Myocyte (in vitro differentiated cells): ENCODE measurements around the gene GAL. TPM values are rescaled to one million over a fixed set of nuclear protein-coding genes. Genes with fewer than 3 reads are reported as not detected.

Experiments
- DNase-seq: peaks from one replicate; pipeline ENCODE4 v3.0.0-alpha.2; 2012; ENCODE audit warnings: low read depth
- total RNA-seq: library from RNA; depleted of rRNA; stranded (reverse); fragments of >200 nt; gene quantifications from 2 replicates; pipeline ENCODE4 v1.2.3, GENCODE V29; 2014

Gene GAL
- total RNA-seq, 1 donor from 2014 or later, result not detected

DNA sequence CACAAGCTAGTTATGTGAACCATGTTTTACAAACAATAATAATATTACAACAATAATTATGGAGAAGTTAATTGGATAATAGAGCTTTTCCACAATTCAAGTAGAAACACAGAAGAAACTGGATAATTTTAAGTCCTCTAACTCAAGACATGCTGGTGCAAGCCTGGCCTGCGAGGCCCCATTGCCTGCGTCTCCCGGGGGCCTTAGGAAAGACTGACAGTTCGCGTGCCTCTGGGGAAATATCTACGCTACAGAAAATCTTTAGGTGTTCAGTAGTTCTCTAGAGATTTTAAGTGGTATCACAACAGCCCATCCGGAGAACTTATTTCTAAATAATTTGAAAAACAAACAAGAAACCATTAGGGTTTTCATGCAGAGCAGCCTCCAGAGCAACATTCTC lies 23.2 kb downstream of the GAL start:
- DNase-seq, result no peak

- no peak for DNase-seq
Measured at GRCh38 chr11:68709062-68709461, 24.7 kb downstream of the GAL start.

DNA sequence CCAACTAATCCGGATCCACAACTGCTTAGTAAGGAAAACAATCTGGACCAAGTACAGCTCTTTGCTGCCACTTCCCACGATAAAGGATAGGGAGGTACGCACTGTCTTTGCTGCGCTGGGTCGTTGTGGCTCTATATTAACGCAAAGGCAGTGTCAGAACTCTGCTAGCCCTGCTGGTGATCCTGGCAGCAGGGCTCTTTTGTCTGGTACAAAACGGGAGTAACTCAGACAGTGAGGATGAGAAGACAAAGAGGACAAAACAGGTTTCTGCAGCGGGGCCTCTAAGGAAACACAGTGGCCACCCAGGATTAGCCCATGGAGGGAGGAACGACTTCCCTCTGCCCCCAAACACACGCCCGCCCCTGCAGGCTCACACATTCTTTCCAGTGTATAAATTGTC lies 26.1 kb downstream of the GAL start:
- no peak for DNase-seq

DNA sequence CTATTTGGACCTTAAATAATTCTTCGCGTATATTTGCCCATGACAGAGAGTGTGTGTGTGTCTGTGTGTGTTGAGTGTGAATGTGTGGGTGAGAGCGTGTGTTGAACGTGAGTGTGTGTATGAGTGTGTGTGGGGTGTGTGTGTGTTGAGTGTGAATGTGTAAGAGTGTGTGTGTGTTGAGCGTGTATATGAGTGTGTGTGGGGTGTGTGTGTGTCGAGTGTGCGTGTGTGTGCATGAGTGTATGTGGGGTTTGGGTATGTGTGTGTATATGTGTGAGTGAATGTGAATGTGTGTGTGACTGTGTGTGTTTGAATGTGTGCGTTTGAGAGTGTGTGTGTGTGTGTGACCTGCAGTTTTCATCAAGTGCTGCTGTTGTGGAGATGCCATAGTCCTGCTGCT lies 26.8 kb downstream of the GAL start:
- no peak for DNase-seq

DNA sequence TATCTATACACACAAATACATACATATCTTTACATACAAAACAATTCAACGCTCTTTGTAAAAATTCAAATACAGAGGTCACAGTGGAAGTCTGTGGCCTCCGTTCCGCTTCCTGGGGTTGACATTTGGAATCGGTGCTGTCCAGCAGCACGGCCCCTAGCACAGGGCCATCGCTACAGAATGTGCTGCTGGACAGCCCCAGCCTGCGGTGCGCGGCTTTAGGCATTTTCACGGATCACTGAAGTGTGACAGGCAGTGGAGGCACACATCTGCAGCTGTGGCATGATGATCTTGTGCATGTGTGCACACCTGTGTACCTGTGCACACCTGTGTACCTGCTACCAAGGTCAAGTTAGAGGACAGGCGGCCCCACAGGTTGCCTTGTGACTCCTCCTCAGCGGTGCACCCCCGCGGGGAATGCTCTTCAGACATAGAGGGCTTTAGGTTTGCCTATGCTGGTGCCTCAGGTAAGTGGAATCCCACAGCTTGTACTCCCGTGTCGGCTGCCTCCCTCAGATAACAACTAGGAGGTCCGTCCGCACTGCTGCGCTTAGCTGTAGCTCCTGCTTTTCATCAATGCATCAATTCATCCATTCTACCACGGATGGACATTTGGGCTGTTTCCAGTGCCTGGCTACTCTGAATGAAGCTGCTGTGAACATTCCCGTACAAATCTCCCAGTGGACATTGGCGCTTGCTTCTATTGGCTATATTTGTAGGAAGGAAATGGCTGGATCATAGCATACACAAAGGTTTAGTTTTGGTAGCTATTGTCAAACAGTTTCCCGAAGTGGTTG lies 29.9 kb downstream of the GAL start:
- peak; percentile 6 for DNase-seq

GRCh38 chr11:68715456-68716122 lies 31.2 kb downstream of the GAL start:
- no peak for DNase-seq

- DNase-seq, result no peak
Measured at GRCh38 chr11:68721075-68721474, 36.7 kb downstream of the GAL start.

- no peak for DNase-seq
Measured at GRCh38 chr11:68722143-68722542, 37.8 kb downstream of the GAL start.

- no peak for DNase-seq
Measured at GRCh38 chr11:68724293-68724692, 39.9 kb downstream of the GAL start.

GRCh38 chr11:68727783-68728182 lies 43.4 kb downstream of the GAL start:
- no peak for DNase-seq

DNA sequence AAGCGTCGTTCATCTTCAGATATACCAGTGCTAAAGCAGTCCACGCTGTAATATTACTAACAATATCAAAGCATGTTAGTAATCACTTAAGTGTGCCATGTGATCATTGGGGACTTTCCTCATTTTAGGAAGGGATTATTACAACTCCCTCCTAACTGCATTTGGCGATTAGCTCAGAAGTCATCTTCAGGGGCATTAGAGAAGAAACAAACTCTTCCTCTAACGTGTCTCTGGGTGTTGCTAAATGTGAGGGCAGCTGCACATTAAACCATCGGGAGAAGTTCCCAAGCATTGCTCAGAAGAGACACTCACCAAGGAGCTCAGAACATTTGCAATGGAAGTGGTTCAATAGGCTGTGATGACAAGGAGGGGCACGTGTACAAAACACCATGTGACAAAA lies 49.8 kb downstream of the GAL start:
- no peak for DNase-seq

DNA sequence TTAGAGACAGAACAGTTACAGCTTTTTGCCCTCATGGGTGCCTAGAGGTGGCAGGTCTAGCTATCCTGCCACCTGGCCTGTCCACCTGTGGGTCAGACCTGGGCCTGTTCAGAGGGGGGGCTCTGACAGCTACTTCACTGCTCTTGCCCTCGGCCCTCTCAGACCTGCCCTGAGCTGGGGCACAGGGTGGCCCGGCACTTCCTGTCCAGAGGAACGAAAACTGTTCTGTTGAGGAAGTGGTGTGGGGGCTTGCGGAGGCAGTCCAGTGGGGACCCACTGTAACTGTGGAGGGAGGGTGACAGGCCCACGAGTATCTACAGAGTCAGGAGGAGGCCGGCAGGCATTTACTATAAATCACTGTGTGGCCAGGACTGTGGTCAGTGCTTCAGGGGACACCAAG lies 50.8 kb downstream of the GAL start:
- DNase-seq, result no peak

- no peak for DNase-seq
Measured at GRCh38 chr11:68735646-68736045, 51.3 kb downstream of the GAL start.

Other genes with a start within 250 kb of the GAL start
- gene PPP6R3, start 223.8 kb upstream of the GAL start, total RNA-seq, result 101 and 113 TPM in 2 replicates
- gene TESMIN, start 67.0 kb downstream of the GAL start, total RNA-seq, result not detected in 2 replicates
- 1.9 and 2.8 TPM in 2 replicates for gene CPT1A, start 157.4 kb downstream of the GAL start, total RNA-seq
- 39.9 and 50.4 TPM in 2 replicates for gene MRPL21, start 219.3 kb downstream of the GAL start, total RNA-seq
- 9.7 and 10.0 TPM in 2 replicates for gene IGHMBP2, start 219.3 kb downstream of the GAL start, total RNA-seq